HPDE6-E6E7 (cell line): Measurements from ENCODE around the gene SUB1.
A peak's percentile ranks its signal among the peaks of the same experiment; 100 is the strongest.
"Not testable (repeated sequence)": the region's sequence is repeated elsewhere in the genome, so short reads cannot be mapped to it uniquely, and the experiment has no call there.

Experiments
- DNase-seq: peaks from one replicate; pipeline ENCODE4 v3.0.0; 2011; ENCODE audit warnings: missing footprints; ENCODE audit errors: extremely low spot score

Gene SUB1

DNA sequence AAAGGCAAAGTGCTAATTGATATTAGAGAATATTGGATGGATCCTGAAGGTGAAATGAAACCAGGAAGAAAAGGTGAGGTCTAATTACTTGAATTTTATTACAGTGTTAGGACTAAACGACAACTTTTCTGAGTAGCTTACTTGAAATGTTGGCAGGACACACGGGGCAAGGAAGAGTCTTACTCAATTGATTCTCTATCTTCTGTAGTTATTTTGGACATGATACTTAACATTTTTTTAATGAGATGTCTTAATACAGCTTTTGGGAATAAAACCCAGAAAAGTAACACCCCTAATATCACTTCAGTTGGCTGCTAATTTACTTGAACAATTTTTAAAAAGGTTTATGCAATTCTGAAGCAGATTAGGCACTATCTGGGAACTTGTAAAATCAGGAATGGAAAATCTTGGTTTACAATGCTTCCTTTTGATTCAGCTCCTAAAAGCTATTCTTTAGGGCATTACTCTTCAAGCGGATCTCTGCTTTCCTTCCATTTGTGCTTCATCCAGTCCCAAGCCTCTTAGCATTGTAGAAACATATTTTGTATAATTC, 13.7 kb downstream of the SUB1 start:
- DNase-seq, result no peak

DNA sequence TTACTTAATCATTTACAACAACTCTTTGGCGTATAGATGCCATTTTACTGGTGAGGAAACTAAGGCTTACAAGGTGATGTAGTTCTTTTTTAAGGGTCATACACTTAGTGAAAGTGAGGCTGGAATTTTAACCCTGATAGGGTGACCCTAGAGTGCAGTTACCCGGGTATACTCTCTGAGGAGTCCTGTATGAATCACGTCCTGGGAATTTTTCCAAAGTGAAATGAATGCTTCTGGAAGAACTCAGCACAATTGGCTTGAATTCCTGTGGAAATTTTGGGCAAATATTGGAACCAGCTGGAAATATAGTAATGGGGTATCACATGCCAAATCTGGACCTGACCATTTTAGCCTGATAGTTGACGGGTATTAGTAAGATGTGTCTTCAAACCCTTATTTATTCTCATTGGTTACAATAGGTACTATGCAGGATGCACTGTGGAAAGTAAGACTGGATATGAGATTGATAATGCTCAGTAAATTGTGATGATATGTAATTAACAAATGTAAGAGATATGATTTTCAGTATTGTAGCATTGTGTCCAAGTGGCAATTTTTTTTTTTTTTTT, 14.8 kb downstream of the SUB1 start:
- DNase-seq, result no peak

DNA sequence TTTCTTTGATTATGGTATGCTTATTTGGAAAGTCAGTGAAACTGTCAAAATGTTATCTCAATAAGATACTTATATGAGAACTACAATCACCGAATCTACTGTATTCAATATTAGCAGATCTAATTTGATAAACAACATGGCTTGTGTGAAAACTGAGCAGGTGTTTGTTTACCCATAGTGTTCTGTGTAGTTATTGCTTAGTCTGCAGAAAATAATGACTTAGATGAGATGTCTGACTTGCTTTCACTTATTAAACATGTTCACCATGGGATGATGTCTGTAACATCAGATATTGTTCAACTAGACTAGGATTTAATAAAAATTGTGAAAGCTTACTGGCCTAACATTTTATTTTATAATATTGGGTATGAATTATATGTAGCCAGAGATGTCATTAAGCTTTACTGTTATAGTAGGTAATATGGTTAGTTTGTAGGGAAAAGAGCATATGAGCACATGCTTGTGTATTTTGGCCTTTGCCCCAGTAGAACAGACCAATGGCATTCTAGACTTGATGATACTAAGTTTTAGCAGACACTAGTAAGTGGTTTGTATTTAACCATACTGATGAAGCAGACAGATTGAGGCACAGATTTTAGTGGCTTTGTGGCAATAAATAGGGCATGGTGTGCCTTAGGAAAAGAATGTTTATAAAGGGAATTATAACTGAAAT, 16.4 kb downstream of the SUB1 start:
- no peak for DNase-seq

DNA sequence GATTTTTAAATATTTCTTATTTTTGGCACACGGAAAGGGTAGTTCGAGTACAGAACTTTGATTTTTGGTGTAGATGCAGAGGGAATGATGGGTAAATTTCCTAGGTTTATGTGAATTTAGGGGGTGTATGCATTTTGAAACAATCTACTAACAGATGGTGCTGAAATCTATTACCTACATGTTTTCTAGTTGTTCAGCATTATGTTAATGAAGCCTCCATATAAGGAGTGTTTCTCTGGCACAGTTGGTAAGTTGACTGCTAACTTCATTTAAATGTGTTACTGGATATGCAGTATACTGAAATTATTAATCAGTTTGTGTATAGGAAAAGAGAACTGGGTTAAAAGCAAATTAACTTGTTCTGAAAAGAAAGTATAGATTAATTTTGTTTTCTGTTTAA, 17.5 kb downstream of the SUB1 start:
- DNase-seq, result no peak

DNA sequence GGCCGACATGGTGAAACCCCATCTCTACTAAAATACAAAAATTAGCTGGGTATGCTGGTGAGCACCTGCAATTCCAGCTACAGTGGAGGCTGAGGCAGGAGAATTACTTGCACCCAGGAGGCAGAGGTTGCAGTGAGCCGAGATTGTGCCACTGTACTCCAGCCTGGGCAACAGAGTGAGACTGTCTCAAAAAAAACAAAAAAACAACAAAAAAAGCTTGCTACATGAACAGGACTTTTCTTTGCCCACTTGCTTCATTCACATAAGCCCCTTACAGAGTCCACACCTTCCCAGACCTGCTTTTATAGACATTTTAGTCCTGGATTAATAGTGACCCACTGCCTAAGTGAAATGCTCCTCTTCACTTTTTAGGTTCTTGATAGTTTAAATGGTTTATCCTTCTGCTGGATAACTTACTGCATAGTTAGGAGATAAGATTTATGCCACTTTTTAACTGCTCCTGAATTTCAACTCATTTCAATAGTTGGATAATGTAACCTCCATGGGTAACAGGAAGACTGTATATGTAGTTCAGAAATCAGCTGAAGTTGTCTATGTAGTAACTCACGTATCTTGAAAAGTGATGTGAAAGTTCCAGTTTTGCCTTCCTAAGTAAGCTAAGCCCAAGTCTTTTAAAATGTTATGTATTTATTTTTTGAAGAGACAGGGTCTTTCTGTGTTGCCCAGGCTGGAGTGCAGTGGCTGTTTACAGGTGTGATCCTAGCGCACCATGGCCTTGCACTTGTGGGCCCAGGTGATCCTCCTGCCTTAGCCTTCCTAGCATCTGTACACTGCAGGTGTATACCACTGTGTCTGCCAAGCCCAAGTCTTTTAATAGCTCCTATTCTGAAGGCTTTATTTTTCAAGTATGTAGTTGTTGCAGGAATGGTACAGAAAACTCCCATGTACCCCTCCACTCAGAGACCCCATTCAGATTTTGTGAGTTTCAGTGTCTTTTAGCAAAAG, 19.7 kb downstream of the SUB1 start:
- DNase-seq, result no peak

DNA sequence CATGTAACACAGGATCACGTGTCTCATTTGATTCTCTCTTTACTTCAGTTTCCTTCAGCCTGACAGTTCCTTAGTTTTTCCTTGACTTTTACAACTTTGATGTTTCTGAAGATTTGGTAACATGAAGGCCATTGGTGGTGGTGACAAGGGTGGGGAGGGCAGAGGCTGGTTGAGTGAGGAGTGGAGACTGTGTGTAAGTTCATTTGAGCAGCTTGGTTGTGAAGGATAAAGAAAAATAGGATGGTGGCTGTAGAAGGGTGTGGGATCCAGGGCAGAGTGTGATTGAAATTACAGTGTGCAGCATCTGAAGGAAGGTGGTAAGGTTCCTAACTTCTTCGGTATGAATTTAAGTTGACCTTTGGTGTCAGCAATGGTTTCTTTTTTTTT, 20.4 kb downstream of the SUB1 start:
- DNase-seq, result no peak

DNA sequence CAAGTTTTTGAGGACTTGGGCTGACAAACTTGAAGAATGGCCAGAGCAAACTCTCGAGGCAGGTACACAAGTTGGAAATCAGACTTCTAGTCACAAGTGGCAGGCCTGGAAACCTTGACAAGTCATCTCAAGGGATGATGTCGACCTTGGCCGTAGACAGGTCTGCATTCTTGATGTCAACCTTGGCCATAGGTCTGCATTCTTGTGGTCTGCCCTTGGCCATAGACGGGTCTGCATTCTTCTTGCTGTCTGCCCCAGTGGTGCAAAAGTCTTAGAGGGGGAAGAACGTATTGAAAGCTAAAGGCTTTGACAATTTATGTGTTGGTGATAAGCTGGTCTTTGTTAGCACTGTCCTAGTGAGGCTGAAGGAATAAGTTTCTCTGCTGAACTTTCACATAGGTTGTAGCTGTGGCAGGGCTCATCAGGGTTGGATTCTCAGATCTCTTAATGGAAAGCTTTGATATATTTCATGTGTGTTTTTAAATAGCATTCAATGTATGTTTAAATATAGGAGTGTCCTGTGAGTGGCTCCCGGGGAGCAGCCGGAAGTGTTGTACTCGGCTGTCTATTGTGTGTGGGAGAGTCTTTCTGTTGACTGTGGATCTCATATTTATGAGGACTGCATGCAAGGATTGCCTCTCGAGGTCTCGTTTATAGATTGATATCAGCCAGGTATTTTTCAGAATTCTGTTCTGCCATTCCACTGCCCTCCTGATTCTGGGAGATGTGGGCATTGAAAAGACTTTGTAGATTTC, 27.0 kb downstream of the SUB1 start:
- no peak for DNase-seq

DNA sequence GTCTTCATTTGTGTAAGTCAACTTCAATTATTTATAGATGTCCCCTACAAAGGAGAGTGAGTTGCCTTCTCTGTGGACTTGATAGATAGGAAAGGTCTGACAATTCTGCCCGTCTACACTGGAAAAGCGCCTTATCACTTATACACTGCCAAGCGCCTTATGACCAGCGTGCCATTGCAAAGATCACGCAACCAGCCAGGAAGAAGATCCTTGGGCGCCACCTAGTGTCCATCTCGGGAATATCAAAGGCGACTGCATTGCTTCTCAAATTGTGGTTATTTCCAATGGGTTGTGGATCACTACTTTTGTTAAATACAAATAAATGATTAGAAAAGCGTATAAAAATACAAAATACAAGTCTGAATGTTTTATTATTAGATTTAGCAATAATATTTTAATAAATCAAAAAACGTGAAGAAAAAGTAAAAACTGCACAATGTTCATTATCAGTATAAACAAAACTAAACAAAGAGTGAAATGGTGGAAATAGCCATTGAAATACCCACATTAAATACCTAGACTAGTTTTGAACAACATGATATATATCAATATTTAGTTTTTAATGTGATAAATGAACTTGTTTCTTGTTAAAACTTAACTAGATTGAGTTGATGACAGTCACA, 27.8 kb downstream of the SUB1 start:
- peak; percentile 67 for DNase-seq

DNA sequence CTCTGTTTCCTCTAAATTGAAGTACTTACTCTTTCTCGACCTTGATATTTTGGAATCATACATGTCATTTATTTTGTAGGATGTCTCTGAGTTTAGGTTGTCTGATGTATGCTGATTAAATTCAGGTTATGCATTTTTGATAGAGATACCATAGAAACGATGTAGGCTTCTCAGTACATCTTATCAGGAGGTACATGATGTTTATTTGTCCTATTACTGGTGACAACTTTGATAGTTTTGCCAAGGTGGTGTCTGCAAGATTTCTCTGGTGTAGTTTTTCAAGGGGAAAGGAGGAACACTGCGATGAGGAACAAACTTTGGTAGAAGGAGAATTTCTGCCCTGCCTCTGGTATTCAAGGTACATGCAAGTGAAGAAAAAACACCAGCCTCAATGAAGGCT, 29.9 kb downstream of the SUB1 start:
- no peak for DNase-seq

DNA sequence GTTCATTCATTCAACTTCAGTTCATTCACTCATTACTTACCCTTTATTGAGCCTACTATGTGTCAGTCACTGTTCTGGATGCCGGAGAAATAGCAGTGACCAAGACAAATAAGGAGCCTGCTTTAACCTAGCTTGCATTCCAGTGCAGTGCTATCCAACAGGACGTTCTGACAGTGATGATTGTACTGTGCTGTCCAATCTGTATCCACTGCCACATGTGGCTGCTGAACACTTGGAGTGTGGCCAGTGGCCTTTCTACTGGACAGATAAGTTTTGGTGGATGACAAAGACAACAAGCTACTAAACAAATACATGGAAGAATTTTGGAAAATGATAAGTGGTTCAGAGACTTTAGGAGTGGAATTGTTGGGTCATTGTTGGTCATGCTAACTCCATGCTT, 33.6 kb downstream of the SUB1 start:
- DNase-seq, result no peak

DNA sequence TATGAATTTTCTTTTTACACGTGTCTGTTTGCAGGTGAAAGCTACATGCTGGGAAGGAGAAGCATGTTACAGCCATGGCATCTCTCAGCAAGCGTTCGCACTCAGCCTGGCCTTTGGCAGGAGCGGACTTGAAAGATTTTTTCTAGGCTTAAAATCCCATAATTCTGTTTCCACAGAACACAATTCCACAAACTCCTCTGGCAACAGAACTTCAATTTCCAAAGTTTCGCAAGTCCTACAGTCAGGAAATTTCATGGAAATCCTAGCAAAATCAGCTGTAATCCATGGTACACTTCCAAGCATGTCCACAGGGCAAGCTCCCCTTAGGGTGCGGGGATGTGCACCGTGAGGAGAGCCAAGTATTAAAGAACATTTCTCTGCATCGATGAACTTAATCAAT, 35.9 kb downstream of the SUB1 start:
- no peak for DNase-seq

DNA sequence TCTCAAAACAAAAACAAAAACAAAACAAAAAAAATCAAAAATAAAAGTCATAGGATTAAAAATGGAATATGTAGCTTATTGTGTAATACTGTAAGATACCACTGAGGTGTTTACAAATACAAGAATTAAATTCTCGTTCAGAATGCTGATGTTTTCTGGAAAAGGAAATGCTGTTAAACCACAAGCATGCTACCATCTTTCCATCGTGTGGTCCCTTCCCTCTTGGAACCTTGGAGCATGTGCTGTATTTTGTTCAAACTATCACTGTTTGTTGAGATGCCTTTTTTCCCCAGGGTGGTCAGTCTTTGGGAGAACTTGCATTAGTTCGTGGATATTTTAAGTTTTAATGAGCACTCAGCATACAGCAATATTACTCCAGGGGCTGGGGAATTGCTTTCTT, 39.7 kb downstream of the SUB1 start:
- DNase-seq, result no peak

DNA sequence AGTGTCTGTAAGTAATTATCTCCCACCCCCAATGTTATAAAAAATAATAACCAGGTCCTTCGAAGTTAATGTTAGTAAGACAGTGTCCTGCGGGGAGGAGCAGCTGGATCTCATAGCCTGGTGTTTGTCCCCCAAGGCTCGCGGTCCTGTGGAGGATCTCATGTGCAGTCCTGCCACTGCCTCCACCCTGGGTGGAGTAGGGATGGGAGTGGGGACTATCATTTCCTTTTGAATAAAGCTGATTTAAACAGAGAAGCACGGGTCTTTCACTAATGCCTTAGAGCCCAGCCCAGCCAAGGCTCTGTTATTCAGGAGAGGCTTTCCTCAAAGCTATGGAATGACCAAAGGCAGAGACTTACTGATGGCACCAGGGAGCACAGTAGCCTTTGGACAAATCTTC, 40.2 kb downstream of the SUB1 start:
- DNase-seq, result no peak

DNA sequence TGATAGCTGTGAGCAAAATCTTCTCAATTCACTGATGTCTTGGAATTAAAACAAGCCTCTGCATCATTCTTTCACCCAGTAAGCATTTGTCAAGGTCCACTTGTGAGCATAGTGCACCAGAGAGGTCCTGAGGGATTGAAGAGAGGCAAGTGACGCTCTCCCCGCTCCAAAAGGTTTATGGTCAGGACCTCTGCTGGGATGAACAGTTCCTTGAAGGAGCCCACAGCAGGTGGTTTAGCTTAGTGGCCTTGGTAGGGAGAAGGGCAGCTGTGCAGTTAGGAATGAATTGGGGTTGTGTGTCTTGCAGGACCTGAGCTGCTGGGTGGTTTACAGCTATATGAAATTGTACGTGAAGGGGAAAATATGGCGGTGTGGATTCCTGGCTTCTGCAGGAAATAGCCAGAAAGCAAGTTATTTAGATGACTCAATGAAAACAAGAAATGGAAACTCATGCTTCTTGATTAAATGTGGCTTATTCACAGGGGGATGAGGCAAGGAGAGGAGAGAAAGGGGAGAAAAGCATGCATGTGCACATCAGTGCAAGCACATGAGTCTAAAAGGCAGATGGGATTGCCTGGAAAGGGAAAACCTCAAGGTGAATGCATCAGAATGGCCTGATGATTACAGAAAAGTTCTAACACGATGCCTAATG, 42.0 kb downstream of the SUB1 start:
- DNase-seq, result no peak

DNA sequence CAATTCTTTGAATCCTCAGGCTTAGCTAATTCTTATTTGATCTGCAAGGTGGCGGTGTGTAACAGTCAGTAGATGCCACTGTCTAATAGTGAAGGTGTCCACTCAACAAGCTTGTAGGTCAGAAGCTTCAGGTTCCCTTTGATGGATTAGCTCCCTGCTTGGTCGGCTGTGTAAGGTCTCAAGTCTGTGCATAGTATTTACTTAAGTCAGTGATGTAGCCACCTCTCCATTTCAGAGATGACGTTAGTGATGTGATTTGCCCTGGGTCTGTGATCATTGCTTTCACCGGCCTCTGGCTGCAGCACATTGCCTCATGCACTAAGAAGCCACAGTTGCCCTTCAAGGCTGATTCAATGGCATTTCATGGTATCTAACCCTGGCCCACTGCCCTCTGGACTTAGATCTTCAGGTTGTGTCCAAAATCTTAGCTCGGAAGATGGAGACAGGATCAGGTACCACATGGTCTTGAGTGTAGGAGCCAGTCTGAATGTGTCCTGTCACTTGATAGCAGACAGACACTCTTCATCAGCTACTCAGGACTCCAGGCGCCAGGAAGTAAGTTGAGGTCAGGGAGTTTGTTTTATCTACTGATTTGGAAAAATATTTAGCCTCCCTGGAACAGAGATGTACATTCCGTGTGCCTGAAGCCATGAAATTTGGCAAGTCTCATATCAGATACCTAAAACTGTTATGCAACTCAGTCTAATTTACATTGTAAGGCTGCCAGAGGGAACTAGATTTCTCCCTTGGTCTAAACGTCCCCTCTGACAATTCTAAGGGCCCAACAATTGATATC, 42.9 kb downstream of the SUB1 start:
- no peak for DNase-seq

DNA sequence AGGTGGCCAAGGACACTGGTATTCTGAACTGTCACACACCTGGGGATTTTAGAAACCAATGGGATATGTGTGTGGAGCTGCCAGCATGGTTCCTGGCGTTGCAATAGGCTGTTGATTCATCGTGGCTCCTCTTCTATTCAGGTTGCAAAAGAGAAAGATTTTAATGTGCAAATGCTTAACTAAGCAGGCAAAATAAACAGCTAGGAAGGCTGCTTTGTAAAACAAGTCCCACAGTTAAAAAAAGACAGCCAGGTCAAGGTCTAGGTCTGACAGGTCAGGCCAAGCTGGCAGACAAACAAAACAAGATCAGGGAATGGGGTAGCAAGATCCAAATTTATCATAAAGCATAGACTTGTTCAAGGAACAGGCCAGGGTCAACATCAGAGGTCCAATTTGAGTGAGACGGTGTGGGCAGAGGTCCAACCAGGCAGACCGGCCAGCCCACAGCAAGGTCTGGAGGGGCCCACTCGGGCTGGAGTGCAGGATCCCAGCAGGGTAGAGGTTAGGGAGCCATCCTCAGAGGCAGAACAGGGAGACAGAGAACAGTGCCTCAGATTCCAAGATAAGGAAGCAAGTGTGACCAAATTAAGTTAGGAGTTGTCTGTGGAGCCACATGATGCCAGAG, 45.6 kb downstream of the SUB1 start:
- no peak for DNase-seq

DNA sequence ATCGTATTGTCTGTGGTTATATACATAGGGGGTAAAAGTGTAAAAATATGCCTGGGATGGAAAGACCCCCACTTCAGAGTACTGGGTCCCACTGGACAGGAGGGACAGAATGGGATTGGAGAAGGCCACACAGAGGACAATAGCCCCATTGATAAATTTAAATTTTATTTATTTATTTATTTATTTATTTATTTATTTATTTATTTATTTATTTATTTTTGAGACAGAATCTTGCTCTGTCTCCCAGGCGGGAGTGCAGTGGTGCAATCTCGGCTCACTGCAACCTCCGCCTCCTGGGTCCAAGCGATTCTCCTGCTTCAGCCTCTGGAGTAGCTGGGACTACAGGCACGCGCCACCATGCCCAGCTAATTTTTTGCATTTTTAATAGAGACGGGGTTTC, 47.7 kb downstream of the SUB1 start:
- DNase-seq, result not testable (repeated sequence)

DNA sequence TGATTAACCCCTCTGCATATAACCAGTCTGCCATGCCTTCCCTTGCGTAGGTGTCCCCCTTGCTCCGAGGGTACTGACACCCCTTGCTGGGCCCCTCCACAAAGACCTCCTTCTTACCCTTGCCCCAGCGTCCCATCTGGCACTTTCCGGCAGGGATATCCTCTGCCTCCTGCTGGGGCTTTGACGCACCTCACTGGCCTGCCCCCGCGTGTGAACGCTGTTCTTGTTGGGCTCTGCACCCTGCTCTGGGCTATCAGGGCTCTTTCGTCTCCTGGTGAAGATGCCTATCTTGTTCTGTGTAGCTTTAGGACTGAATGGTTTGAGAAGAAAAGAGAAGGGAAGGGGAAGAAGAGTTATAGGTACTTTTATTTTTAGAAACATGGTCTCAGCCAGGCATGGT, 53.0 kb downstream of the SUB1 start:
- DNase-seq, result no peak

DNA sequence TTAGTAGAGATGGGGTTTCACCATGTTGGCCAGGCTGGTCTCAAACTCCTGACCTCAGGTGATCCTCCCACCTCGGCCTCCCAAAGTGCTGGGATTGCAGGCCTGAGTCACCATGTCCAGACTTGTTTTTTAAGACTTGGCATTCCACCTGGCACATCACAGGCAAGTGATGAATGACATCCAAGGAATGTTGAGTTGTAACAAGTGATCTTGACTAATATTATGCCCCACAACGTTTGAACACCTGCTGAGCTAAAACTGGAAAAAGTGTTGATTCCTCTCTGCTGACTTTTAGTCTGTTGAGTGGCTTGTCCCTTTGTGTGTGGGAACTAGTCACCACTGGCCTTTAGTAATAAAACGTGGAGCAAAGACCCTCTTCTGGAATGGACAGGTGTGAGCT, 54.6 kb downstream of the SUB1 start:
- DNase-seq, result peak; percentile 33
